Hematopoietic multipotent progenitor cell treated with erythropoietin and hydrocortisone succinate and interleukin-3 and kit ligand, for 15 days (in vitro differentiated cells): ENCODE data around the gene SKIC3.

Source experiments
- DNase-seq: peaks from one replicate; pipeline ENCODE4 v3.0.0-alpha.2; 2015; ENCODE audit warnings: low spot score

The SKIC3 gene

GRCh38 chr5:95554647-95555548 lies at the start of gene SKIC3, which contains the start of gene ARSK:
SKIC3 (minus strand) TSS chr5:95554977; CDS start chr5:95547150, 7,827 bp downstream.
ARSK (plus strand) TSS chr5:95555101; CDS start chr5:95555279, 178 bp downstream.
- peak; percentile 98 for DNase-seq

- DNase-seq = no peak
These were observed 45.8 kb upstream of the SKIC3 start for GRCh38 chr5:95600557-95600956.

GRCh38 chr5:95599252-95599651 lies 44.5 kb upstream of the SKIC3 start:
- no peak for DNase-seq

- DNase-seq = no peak
These were observed 40.6 kb upstream of the SKIC3 start for GRCh38 chr5:95595289-95595931.

GRCh38 chr5:95591490-95591901 lies 36.7 kb upstream of the SKIC3 start:
- no peak for DNase-seq

GRCh38 chr5:95590880-95591279 lies 36.1 kb upstream of the SKIC3 start:
- DNase-seq = no peak

- DNase-seq = no peak
These were observed 29.2 kb upstream of the SKIC3 start for GRCh38 chr5:95583992-95584391.

- no peak for DNase-seq
These were observed 26.8 kb upstream of the SKIC3 start for GRCh38 chr5:95581576-95581975.

- DNase-seq = no peak
These were observed 17.2 kb upstream of the SKIC3 start for GRCh38 chr5:95572016-95572415.

- no peak for DNase-seq
These were observed 10.6 kb upstream of the SKIC3 start for GRCh38 chr5:95565280-95565920.

GRCh38 chr5:95564450-95564849 lies 9.7 kb upstream of the SKIC3 start:
- no peak for DNase-seq

GRCh38 chr5:95563367-95563766 lies 8.6 kb upstream of the SKIC3 start:
- DNase-seq = no peak

GRCh38 chr5:95562282-95562681 lies 7.5 kb upstream of the SKIC3 start:
- DNase-seq = no peak

GRCh38 chr5:95557841-95558240 lies 3.1 kb upstream of the SKIC3 start:
- no peak for DNase-seq

GRCh38 chr5:95555553-95555952 lies 776 bp upstream of the SKIC3 start:
- no peak for DNase-seq

GRCh38 chr5:95554331-95554646 lies 488 bp downstream of the SKIC3 start:
- no peak for DNase-seq

- no peak for DNase-seq
These were observed 5.7 kb downstream of the SKIC3 start for GRCh38 chr5:95549030-95549429.

- DNase-seq = no peak
These were observed 11.6 kb downstream of the SKIC3 start for GRCh38 chr5:95543017-95543705.

GRCh38 chr5:95537501-95537900 lies 17.3 kb downstream of the SKIC3 start:
- no peak for DNase-seq

GRCh38 chr5:95533761-95534160 lies 21.0 kb downstream of the SKIC3 start:
- DNase-seq = no peak

- no peak for DNase-seq
These were observed 21.7 kb downstream of the SKIC3 start for GRCh38 chr5:95533106-95533505.

GRCh38 chr5:95532415-95532814 lies 22.4 kb downstream of the SKIC3 start:
- DNase-seq = no peak
